ENCODE data around the gene RAVER1. TPM values are rescaled to one million over a fixed set of nuclear protein-coding genes. Genes with fewer than 3 reads are reported as not detected.

RAVER1 gene
- total RNA-seq, 1 experiment from 2014 or later: 36.1 TPM

DNA sequence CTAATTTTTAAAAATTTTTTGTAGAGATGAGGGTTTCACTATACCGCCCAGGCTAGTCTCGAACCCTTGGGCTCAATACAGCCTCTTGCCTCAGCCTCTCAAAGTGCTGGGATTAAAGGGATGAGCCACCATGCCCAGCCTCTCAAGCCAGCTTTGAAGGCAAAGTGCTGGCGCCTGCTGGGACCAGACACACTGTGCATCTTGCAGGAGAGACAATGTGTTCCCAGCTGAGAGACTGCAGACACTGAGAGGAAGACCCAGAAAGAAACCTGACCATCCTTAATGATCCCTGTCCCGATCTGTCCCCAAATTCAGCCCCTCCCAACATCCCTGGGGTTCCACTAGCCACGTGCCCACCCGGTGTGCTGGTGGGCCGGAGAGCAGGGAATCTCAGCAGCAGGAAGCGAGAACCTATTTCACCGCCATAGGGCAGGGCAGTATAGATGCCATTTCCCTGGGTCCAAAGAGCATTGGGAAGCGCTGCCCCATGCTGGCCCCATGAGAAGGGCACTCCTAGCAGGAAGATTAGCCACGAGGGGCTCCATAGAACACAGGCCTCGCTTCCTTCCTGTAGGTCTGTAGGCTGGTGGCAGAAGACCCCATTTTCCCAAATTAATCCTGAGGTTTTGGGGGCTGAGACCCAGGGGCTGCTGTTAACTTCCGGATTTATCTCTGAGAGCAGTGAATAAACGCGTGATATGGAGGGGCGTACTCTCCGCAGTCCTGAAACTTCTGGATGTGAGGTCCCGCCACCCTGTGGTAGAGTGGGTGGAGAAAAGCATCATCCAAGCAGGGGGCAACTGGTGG, 968 bp downstream of the RAVER1 start:
- ChIA-PET POLR2A (interaction anchor here (0.6 to 3.5 kb wide), 16 partner anchors 14 to 799 kb away, joined by 3 to 51 read pairs (median 6); partner anchors contain the start of genes CDC37, FDX2, ICAM4 and ICAM5), CTCF (interaction anchor here (0.6 to 1.4 kb wide), 9 partner anchors 12 to 507 kb away, joined by 3 to 5 read pairs (median 3); partner anchors contain the start of gene ICAM1)
- Mint-ChIP-seq H3K27me3 (ENCODE audit: insufficient read depth, unreplicated experiment) (no peaks in the 10 kb centered on the region), H3K36me3 (ENCODE audit: insufficient read depth, unreplicated experiment) (peaks cover 30% of the 10 kb centered on the region), H3K9me3 (ENCODE audit: unreplicated experiment) (no peaks in the 10 kb centered on the region), H3K4me3 (ENCODE audit: unreplicated experiment) (peak overlapping the region; percentile 95), H3K27ac (ENCODE audit: low read depth, unreplicated experiment) (peak overlapping the region; percentile 89), H3K4me1 (ENCODE audit: insufficient read depth, unreplicated experiment) (no peaks in the 10 kb centered on the region)
- intact Hi-C loops (cut with micrococcal nuclease): loop anchor here (2.0 to 5.0 kb wide), 2 partner anchors 44 to 50 kb away; partner anchors contain the start of genes ICAM5 and TYK2
- no peak for TF ChIP-seq CTCF (IDR thresholded peaks at IDR 0.05; ENCODE audit: unreplicated experiment)
- no TSS peak for BruUV-seq (replicated peaks)
- DNase-seq (ENCODE audit: unreplicated experiment): no peak

DNA sequence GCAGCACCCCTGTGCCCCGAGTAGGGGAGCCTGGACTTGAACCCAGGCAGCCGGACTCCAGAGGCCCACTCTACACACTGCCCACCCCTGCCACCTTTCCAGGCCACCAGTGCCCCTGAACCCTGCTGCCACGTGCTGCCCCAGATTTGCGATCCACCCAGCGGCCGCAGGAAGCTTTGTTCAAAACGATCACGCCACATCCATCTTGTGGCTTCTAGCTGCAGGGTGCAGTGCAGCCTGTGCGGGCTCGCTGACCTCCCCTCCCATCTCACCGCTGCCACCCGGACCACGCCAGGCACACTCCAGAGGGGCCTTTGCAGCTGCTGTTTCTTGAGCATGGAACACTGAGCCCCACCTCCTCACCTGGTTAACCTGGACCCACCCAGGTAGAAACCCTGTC, 3.8 kb downstream of the RAVER1 start:
- DNase-seq (ENCODE audit: unreplicated experiment): no peak
- ChIA-PET CTCF (interaction anchor here (0.6 to 1.4 kb wide), 4 partner anchors 54 to 890 kb away, joined by 3 to 4 read pairs (median 4); no protein-coding TSS in a partner anchor), POLR2A (no interaction called here)
- Mint-ChIP-seq H3K27ac (ENCODE audit: low read depth, unreplicated experiment) (no peak overlapping the region), H3K4me3 (ENCODE audit: unreplicated experiment) (no peak overlapping the region), H3K36me3 (ENCODE audit: insufficient read depth, unreplicated experiment) (peaks cover 55% of the 10 kb centered on the region), H3K9me3 (ENCODE audit: unreplicated experiment) (no peaks in the 10 kb centered on the region), H3K4me1 (ENCODE audit: insufficient read depth, unreplicated experiment) (no peaks in the 10 kb centered on the region), H3K27me3 (ENCODE audit: insufficient read depth, unreplicated experiment) (no peaks in the 10 kb centered on the region)
- intact Hi-C loops (cut with micrococcal nuclease): no loop called here
- no TSS peak for BruUV-seq (replicated peaks)
- TF ChIP-seq CTCF (IDR thresholded peaks at IDR 0.05; ENCODE audit: unreplicated experiment): no peak

DNA sequence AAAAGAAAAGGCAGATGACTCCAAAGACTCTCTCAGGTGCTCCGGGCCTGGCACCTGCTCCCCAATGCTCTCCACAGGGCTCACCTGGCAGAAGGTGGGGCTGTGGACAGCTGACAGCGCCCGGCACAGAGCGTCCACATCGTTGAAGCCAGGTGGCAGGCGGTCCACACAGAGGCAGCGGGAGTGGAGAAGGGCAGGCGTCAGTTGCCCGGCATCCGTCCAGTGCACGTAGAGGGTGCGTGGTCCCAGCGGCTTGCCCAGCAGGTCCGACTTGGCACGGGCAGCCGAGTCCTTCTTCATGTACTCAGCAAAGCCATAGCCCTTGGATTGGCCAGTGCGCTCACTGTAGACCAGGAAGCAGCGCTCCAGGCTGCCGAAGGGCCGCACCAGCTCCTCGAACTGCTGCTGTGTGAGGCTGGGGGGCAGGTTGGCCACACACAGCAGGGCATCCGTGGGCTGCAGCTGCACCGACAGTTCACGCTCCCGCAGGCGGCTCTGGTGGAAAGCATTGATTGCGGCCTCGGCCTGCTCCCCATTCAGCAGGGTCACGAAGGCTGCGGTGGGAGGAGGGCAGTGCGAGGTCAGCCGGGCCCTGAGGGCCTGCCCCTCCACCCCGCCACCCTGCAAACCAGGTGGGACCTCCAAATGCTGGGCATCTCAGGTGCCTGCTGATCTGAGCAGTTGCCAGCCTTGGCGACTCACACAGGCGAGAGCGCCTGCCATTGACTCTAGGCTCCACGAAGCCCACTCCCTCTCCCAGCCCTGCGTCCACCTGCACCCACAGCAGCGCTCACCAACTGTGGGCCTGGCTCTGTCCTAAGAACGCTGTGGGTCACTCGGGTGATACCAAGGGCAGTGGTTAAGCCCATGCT, 4.5 kb downstream of the RAVER1 start:
- POLR2A ChIA-PET: no interaction called here
- H3K27ac Mint-ChIP-seq (ENCODE audit: low read depth, unreplicated experiment): no peak overlapping the region
- no peaks in the 10 kb centered on the region for H3K9me3 Mint-ChIP-seq (ENCODE audit: unreplicated experiment)
- CTCF ChIA-PET: no interaction called here
- TF ChIP-seq CTCF (IDR thresholded peaks at IDR 0.05; ENCODE audit: unreplicated experiment): no peak
- no peak overlapping the region for H3K4me3 Mint-ChIP-seq (ENCODE audit: unreplicated experiment)
- no peaks in the 10 kb centered on the region for H3K27me3 Mint-ChIP-seq (ENCODE audit: insufficient read depth, unreplicated experiment)
- H3K36me3 Mint-ChIP-seq (ENCODE audit: insufficient read depth, unreplicated experiment): peaks cover 58% of the 10 kb centered on the region
- intact Hi-C loops (cut with micrococcal nuclease): no loop called here
- DNase-seq (ENCODE audit: unreplicated experiment): no peak
- no TSS peak for BruUV-seq (replicated peaks)
- no peaks in the 10 kb centered on the region for H3K4me1 Mint-ChIP-seq (ENCODE audit: insufficient read depth, unreplicated experiment)

DNA sequence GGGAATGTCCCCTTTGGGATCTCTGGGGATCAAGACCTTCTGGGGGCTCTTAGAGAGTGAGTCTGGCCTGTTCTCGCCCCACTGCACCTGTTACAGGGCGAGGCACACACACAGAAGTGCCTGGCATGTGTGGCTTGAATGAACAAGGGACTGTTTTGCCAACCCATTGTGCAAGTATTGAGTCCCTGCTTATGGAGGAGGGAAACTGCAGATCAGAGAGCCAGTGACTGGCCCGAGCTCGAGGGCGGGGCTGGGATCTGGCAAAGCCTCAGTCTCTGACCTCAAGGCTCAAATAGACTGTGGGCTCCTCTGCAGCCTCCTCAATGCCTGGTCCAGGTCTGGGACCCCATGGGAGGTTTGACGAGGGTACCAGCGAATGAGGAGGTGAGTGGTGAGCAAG, 5.5 kb downstream of the RAVER1 start:
- no peak for TF ChIP-seq CTCF (IDR thresholded peaks at IDR 0.05; ENCODE audit: unreplicated experiment)
- DNase-seq (ENCODE audit: unreplicated experiment): no peak
- Mint-ChIP-seq H3K27me3 (ENCODE audit: insufficient read depth, unreplicated experiment) (no peaks in the 10 kb centered on the region), H3K36me3 (ENCODE audit: insufficient read depth, unreplicated experiment) (peaks cover 61% of the 10 kb centered on the region), H3K4me1 (ENCODE audit: insufficient read depth, unreplicated experiment) (no peaks in the 10 kb centered on the region), H3K9me3 (ENCODE audit: unreplicated experiment) (no peaks in the 10 kb centered on the region), H3K27ac (ENCODE audit: low read depth, unreplicated experiment) (no peak overlapping the region), H3K4me3 (ENCODE audit: unreplicated experiment) (no peak overlapping the region)
- ChIA-PET POLR2A (interaction anchor here (0.5 kb wide), 1 partner anchor 53 kb away, joined by 3 read pairs; no protein-coding TSS in a partner anchor), CTCF (interaction anchor here (1.0 kb wide), 1 partner anchor 58 kb away, joined by 4 read pairs; no protein-coding TSS in a partner anchor)
- intact Hi-C loops (cut with micrococcal nuclease): no loop called here
- no TSS peak for BruUV-seq (replicated peaks)

Measured in MCF 10A (cell line).